KMS-11 (cell line): Measurements from ENCODE around the gene PHLDB3.

ENCODE experiments used
- H2AFZ ChIP-seq: fragments of 200-600 bp; sonication (generic); 2 replicates; pipeline ENCODE4 v1.6.1; 2016; ENCODE audit warnings: antibody characterized with exemption, mixed run types, low read depth
- H3K27ac ChIP-seq: fragments of 200-600 bp; sonication (generic); 2 replicates; pipeline ENCODE4 v1.6.1; 2016; ENCODE audit warnings: mild to moderate bottlenecking, mixed run types
- H3K27me3 ChIP-seq: fragments of 200-600 bp; sonication (generic); 2 replicates; pipeline ENCODE4 v1.6.1; 2017; ENCODE audit warnings: mild to moderate bottlenecking, low read depth, mixed run types, moderate library complexity; ENCODE audit not compliant: insufficient read depth
- H3K36me3 ChIP-seq: fragments of 200-600 bp; sonication (generic); 2 replicates; pipeline ENCODE4 v1.6.1; 2017; ENCODE audit warnings: mild to moderate bottlenecking, mixed run types; ENCODE audit not compliant: insufficient read depth
- H3K4me1 ChIP-seq: fragments of 200-600 bp; sonication (generic); 2 replicates; pipeline ENCODE4 v1.6.1; 2016; ENCODE audit warnings: mild to moderate bottlenecking, low read depth, mixed run types; ENCODE audit not compliant: poor library complexity, severe bottlenecking
- H3K4me2 ChIP-seq: fragments of 200-600 bp; sonication (generic); 2 replicates; pipeline ENCODE4 v1.7.0; 2016; ENCODE audit warnings: mild to moderate bottlenecking, mixed run types
- H3K4me3 ChIP-seq: fragments of 200-600 bp; sonication (generic); IDR thresholded peaks from 2 replicates; pipeline ENCODE4 v1.6.1; 2017; ENCODE audit warnings: low read depth, low read length, mixed read lengths; ENCODE audit not compliant: insufficient read depth
- H3K79me2 ChIP-seq: fragments of 200-600 bp; sonication (generic); 2 replicates; pipeline ENCODE4 v1.6.1; 2016; ENCODE audit warnings: low read depth, mixed run types; ENCODE audit not compliant: insufficient read depth
- H3K9ac ChIP-seq: fragments of 200-600 bp; sonication (generic); 2 replicates; pipeline ENCODE4 v1.6.1; 2016; ENCODE audit warnings: mild to moderate bottlenecking, mixed run types
- H4K20me1 ChIP-seq: fragments of 200-600 bp; sonication (generic); 2 replicates; pipeline ENCODE4 v1.6.1; 2016; ENCODE audit warnings: mild to moderate bottlenecking, mixed run types; ENCODE audit not compliant: insufficient read depth
- TF ChIP-seq, protein P1 (sequence below): fragments of 200-600 bp; sonication (generic); conservative IDR thresholded peaks from 2 replicates; pipeline ENCODE4 v1.6.1; 2017; ENCODE audit warnings: low read depth, mild to moderate bottlenecking, antibody characterized with exemption, low read length, moderate library complexity, mixed read lengths

PHLDB3 gene

DNA sequence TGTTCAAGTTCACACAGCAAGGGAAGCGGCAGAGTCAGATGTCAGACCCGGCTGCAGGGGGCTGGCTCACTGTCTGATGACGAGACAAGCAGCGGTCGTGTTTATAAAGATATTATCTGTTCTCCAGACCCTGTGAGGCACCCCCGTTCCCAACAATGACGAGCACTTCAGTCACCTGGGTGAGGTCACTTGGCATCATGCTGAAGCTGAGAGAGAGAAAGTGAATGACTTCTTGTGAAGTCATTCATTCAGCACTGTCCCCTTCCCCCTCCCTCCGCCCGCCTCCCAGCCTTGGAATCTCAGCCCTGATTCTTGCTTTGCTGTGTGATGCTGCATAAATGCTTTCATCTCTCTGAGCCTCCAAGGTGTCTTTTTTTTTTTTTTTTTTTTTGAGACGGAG lies 34.3 kb downstream of the PHLDB3 start:
- H3K79me2 ChIP-seq = no peaks in the 10 kb centered on the region
- H3K36me3 ChIP-seq = no peaks in the 10 kb centered on the region
- H2AFZ ChIP-seq = no peak overlapping the region
- H3K4me1 ChIP-seq = no peaks in the 10 kb centered on the region
- H3K9ac ChIP-seq = no peak overlapping the region
- no peaks in the 10 kb centered on the region for H4K20me1 ChIP-seq
- no peak overlapping the region for H3K27ac ChIP-seq
- no peak overlapping the region for H3K4me2 ChIP-seq
- H3K4me3 ChIP-seq = no peak overlapping the region
- H3K27me3 ChIP-seq = no peaks in the 10 kb centered on the region
- TF ChIP-seq, protein P1, sequence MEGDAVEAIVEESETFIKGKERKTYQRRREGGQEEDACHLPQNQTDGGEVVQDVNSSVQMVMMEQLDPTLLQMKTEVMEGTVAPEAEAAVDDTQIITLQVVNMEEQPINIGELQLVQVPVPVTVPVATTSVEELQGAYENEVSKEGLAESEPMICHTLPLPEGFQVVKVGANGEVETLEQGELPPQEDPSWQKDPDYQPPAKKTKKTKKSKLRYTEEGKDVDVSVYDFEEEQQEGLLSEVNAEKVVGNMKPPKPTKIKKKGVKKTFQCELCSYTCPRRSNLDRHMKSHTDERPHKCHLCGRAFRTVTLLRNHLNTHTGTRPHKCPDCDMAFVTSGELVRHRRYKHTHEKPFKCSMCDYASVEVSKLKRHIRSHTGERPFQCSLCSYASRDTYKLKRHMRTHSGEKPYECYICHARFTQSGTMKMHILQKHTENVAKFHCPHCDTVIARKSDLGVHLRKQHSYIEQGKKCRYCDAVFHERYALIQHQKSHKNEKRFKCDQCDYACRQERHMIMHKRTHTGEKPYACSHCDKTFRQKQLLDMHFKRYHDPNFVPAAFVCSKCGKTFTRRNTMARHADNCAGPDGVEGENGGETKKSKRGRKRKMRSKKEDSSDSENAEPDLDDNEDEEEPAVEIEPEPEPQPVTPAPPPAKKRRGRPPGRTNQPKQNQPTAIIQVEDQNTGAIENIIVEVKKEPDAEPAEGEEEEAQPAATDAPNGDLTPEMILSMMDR = no peak

DNA sequence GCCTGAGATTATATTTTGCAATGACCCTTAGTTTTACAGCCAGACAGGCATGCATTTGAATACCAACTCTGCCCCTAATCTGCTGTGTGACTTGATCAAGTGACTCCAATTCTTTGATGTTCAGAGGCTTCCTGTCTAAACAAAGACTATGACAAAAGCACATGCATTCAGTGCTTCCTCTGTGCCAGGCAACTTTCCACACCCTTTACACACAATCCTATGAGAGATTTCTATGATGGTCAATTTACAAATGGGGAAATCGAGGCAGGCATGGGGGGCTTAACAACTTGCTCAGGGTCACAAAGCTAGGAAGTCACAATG lies 35.4 kb downstream of the PHLDB3 start:
- no peak overlapping the region for H3K4me2 ChIP-seq
- H4K20me1 ChIP-seq = no peaks in the 10 kb centered on the region
- H3K79me2 ChIP-seq = no peaks in the 10 kb centered on the region
- H3K4me1 ChIP-seq = peaks cover 3% of the 10 kb centered on the region
- no peak overlapping the region for H3K9ac ChIP-seq
- H3K4me3 ChIP-seq = no peak overlapping the region
- H3K27ac ChIP-seq = no peak overlapping the region
- TF ChIP-seq, protein P1 = no peak
- no peaks in the 10 kb centered on the region for H3K27me3 ChIP-seq
- no peak overlapping the region for H2AFZ ChIP-seq
- no peaks in the 10 kb centered on the region for H3K36me3 ChIP-seq

DNA sequence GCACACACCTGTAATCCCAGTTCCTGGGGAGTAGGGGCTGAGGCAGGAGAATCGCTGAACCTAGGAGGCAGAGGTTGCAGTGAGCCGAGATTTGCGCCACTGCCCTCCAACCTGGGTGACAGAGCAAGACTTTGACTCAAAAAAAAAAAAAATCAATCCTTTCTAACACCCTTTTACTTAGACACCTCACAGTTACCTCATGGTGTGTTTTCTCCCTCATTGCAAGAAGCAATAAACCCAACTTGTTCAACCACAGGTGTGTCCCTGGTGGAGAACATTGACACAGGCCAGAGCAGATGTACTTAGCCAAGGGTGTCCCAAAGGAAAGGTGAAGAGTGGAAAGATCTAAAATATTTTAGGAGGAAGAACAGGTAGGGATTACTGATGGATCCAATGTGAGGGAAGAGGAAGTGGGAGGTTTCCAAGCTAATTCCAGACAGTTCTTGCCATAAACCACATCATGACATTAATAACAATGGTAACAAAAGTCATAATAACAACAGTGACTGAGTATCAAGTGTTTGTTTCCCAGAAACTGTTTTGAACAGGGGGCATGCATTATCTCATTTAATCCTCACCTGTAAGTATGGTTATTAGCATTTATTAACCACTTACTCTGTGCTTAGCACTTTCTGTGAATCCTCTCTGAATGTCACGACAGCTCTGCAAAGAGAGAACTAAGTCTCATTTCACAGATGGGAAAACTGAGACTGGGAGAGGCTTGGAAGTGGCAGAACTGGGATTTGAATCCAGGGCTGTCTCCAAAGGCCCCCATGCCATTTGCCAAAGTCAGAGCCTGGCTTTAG lies 36.0 kb downstream of the PHLDB3 start:
- Histone ChIP-seq H3K79me2 (no peaks in the 10 kb centered on the region), H3K9ac (no peak overlapping the region), H3K27ac (no peak overlapping the region), H3K27me3 (no peaks in the 10 kb centered on the region), H3K4me1 (peaks cover 3% of the 10 kb centered on the region), H3K4me3 (no peak overlapping the region), H2AFZ (no peak overlapping the region), H3K4me2 (no peak overlapping the region), H4K20me1 (no peaks in the 10 kb centered on the region), H3K36me3 (no peaks in the 10 kb centered on the region)
- TF ChIP-seq, protein P1 = no peak

DNA sequence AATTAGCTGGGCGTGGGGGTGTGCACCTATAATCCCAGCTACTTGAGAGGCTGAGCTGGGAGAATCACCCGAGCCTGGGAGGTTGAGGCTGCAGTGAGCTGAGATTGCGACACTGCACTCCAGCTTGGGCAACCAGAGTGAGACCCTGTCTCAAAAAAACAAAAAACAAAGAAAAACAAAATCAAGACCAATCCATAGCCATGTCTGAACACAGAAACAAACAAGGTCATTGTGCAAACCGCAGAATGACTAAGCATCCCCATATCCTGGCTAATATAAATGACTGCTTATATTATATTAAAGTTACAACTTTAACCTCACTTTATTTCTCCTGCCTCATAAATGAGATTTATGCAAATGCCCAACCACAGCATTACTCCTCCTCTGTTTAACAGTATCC lies 36.8 kb downstream of the PHLDB3 start:
- H3K9ac ChIP-seq = no peak overlapping the region
- no peak overlapping the region for H3K4me3 ChIP-seq
- H3K27me3 ChIP-seq = no peaks in the 10 kb centered on the region
- H3K27ac ChIP-seq = no peak overlapping the region
- H3K36me3 ChIP-seq = no peaks in the 10 kb centered on the region
- peaks cover 7% of the 10 kb centered on the region for H3K4me1 ChIP-seq
- no peak overlapping the region for H2AFZ ChIP-seq
- no peak overlapping the region for H3K4me2 ChIP-seq
- H3K79me2 ChIP-seq = no peaks in the 10 kb centered on the region
- TF ChIP-seq, protein P1 = no peak
- no peaks in the 10 kb centered on the region for H4K20me1 ChIP-seq
